Memory B cell (primary cell): ENCODE results near the gene RASSF4.

ENCODE experiments used
- ATAC-seq: fragments of 150-1000 bp; cut with Tn5 transposase; 2 replicates; pipeline ENCODE4 v1.10.0; 2021; ENCODE audit warnings: low read depth, mild to moderate bottlenecking, moderate library complexity
- DNase-seq, 2 donors: peaks; one replicate each; pipeline ENCODE4 v3.0.0; 2022; ENCODE audit warnings: low spot score in 2 of 2
- H3K27ac Mint-ChIP-seq: one replicate; pipeline ENCODE4 v1.8.0; 2022; ENCODE audit warnings: mild to moderate bottlenecking, moderate library complexity, mixed read lengths
- H3K27me3 Mint-ChIP-seq: one replicate; pipeline ENCODE4 v1.8.0; 2022; ENCODE audit warnings: mixed read lengths
- H3K36me3 Mint-ChIP-seq: one replicate; pipeline ENCODE4 v1.8.0; 2022; ENCODE audit warnings: mild to moderate bottlenecking, mixed read lengths
- H3K4me1 Mint-ChIP-seq: one replicate; pipeline ENCODE4 v1.8.0; 2022; ENCODE audit warnings: mixed read lengths
- H3K4me3 Mint-ChIP-seq: one replicate; pipeline ENCODE4 v1.8.0; 2022; ENCODE audit warnings: mild to moderate bottlenecking, moderate library complexity, mixed read lengths
- H3K9me3 Mint-ChIP-seq: one replicate; pipeline ENCODE4 v1.8.0; 2022; ENCODE audit warnings: mixed read lengths

Gene RASSF4

GRCh38 chr10:44933451-44934321, 25.9 kb upstream of the RASSF4 start:
- no peaks in the 10 kb centered on the region for H3K9me3 Mint-ChIP-seq
- H3K27me3 Mint-ChIP-seq: peaks cover 5% of the 10 kb centered on the region
- no peak overlapping the region for H3K27ac Mint-ChIP-seq
- no peaks in the 10 kb centered on the region for H3K36me3 Mint-ChIP-seq
- ATAC-seq (no peak), DNase-seq (no peak)
- no peaks in the 10 kb centered on the region for H3K4me1 Mint-ChIP-seq
- H3K4me3 Mint-ChIP-seq: no peak overlapping the region

DNA sequence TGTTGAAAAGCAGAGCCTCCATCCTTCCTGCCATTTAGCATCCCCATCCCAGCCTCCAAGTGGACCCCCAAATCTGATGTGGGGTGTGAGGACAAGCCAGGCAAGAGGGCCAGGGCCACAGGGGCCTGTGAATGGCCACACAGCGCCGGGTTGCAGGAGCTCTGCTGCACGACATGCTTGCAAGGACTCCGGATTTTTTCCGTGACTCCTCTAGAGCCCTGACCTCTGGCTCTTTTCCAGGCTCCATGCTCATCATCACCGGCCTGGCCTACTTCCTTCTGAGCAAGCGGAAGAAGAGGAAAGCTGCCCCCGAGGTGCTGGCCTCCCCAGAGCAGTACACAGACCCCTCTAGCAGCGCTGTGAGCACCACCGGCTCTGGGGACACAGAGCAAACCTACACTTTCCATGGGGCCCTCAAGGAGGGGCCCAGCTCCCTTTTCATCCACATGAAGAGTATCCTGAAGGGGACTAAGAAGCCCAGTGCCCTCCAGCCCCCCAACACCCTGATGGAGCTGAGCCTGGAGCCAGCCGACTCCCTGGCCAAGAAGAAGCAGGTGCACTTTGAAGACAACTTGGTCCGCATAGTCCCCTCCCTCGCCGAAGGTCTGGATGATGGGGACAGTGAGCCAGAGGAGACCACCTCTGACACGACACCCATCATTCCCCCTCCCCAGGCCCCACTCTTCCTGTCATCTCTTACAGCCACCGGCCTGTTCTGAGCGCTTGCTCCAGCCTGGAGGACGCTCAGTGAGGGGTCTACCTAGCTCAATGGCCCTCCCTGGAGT, 25.0 kb upstream of the RASSF4 start:
- ATAC-seq: no peak
- DNase-seq: no peak
- H3K27ac Mint-ChIP-seq: no peak overlapping the region

DNA sequence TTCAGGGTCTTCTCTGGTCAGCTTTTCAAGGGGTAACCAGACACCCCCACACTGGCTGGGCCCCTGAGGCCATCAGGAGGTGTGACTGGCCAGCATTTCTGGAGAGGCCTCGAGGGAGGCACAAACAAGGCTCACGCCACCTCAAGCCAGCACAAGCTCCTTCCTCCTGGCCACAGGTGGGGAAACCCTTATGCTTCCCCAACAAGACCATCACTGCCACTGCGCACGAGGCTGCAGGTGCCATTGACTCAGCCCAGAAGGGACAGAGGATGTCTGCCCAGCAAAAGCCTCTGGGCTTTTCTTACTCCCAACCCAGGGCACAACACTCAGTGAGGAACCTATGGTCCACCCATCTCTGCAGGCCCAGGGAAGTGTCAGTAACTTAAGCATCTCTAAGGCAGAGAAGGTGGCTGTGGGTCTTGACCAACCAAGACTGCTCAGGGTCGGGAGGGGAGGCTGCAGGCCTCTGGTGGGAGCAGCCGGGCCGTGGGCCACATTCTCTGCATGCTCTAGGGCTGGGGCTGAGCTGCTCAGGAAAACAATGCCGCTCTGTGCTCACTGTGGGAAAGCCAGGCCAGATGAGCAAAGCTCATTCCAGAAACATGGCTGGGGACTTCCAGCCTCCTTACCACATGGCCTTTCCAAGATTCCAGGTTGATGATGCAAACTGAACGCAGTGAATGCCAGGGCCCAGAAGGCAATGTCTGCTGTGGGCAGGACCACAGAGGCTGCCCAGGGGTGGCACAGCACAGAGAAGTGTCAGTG, 24.2 kb upstream of the RASSF4 start:
- no peak overlapping the region for H3K4me3 Mint-ChIP-seq
- H3K4me1 Mint-ChIP-seq: no peaks in the 10 kb centered on the region
- peaks cover 2% of the 10 kb centered on the region for H3K27me3 Mint-ChIP-seq
- no peak for DNase-seq
- H3K9me3 Mint-ChIP-seq: no peaks in the 10 kb centered on the region
- ATAC-seq: no peak
- no peak overlapping the region for H3K27ac Mint-ChIP-seq
- no peaks in the 10 kb centered on the region for H3K36me3 Mint-ChIP-seq

More for the DNA sequence above, 25.0 kb upstream of the RASSF4 start:
- no peaks in the 10 kb centered on the region for H3K36me3 Mint-ChIP-seq
- peaks cover 3% of the 10 kb centered on the region for H3K27me3 Mint-ChIP-seq
- H3K4me1 Mint-ChIP-seq: no peaks in the 10 kb centered on the region
- no peaks in the 10 kb centered on the region for H3K9me3 Mint-ChIP-seq
- H3K4me3 Mint-ChIP-seq: no peak overlapping the region

DNA sequence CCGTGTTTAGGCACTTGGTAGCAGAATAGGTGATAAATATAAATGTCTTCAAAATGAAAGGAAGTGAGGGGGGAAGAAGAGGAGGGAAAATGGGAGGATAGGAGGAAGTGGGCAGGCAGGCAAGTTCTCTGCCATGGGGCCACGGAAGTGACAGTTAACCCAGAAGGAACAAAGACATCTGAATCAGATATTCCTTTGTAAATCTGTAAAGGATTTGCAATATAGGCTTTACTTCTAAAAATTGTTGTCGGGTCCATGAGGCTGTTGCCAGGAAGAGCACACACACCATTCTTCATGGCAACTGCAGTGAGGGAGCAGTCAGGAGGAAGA, 23.7 kb upstream of the RASSF4 start:
- Mint-ChIP-seq H3K9me3 (no peaks in the 10 kb centered on the region), H3K36me3 (no peaks in the 10 kb centered on the region), H3K27me3 (peaks cover 2% of the 10 kb centered on the region), H3K27ac (no peak overlapping the region), H3K4me3 (no peak overlapping the region), H3K4me1 (no peaks in the 10 kb centered on the region)
- DNase-seq (no peak), ATAC-seq (no peak)

DNA sequence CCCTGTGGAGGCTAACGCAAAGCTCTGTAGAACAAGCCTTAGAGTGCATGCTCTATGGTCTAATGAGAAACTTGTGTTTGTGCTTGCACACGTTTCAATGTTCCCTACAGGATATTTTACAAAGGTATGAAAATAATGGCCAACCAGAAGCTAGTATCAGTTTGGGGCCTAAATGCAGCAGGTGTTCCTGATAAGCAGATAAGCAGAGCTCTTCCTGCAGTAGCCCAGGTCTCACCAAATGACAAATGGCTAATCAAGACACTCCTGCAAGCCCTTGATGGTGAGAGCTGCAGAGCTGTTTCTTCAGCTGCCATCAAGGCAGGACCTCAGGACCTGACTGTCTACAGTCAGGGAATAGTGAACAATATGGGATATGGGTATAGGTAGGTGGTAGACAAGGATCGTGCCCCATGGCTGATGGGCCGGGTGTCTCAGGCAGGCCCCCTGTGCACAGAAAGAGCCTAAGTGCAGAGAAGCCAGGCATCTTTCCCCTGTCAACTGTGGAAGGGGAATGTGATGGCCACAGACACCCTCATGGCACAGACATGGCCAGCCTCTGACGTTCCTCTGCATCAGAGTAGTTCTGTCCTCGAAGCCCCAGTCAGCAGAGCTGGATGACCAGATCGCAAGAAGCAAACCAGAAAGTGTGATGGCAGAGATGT, 23.2 kb upstream of the RASSF4 start:
- Mint-ChIP-seq H3K36me3 (no peaks in the 10 kb centered on the region), H3K27me3 (no peaks in the 10 kb centered on the region), H3K27ac (no peak overlapping the region), H3K4me3 (no peak overlapping the region), H3K9me3 (peaks cover under 1% of the 10 kb centered on the region), H3K4me1 (no peaks in the 10 kb centered on the region)
- DNase-seq (no peak), ATAC-seq (no peak)

DNA sequence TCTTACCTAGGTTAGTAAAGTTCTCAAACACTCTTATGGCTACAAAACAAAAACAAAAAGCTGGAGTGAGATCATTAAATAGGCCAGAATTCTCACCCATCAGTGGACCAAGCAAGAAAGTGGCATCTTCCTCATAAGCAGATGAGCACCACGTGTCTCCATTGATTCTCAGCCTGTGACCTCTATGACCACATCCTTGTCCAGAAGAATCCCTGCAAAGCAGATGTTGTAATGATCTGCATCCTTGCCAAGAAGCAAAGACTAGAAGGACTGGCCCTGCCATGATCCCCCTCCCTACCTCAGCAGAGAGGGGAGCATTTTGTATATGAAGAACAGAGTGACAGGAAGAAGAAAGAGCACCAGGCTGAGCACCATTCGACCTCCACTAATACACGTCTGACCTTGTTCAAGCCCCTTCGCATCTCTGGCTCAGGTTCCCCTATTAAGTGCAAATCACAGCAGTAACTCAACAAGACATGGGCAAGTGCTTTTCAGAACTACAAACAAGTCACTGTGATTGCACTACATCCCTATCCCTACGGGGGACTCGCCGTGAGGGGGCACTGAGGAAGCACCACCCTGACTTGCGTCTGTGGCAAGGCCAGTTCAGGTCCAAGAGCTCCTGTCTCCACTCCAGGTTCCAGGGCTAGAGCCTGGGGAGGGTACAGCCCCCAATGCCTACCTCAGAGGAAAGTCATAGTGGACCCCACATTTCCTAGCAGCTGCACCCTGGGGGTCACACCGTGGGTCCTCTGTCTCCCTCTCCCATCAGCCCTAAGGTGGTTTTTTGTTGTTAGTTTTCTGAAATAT, 22.2 kb upstream of the RASSF4 start:
- no peak overlapping the region for H3K4me3 Mint-ChIP-seq
- ATAC-seq (no peak), DNase-seq (no peak)
- H3K36me3 Mint-ChIP-seq: no peaks in the 10 kb centered on the region
- H3K27me3 Mint-ChIP-seq: no peaks in the 10 kb centered on the region
- H3K27ac Mint-ChIP-seq: no peak overlapping the region
- no peaks in the 10 kb centered on the region for H3K4me1 Mint-ChIP-seq
- peaks cover 2% of the 10 kb centered on the region for H3K9me3 Mint-ChIP-seq

DNA sequence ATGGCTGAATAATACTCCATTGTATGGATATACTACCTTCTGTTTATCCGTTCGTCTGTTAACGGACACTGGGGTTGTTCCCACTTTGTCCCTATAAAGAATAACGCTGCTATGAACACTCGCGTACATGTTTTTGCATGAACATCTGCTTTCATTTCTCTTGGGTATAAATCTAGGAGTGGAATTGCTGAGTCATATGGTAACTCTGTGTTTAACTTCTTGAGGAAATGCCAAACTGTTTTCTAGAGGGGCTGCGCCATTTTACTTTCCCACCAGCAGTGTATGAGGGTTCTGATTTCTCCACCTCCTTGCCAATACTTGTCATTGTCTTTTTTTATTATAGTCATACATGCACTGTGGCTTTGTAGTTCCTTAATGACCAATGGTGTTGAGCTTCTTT, 20.6 kb upstream of the RASSF4 start:
- peaks cover 2% of the 10 kb centered on the region for H3K9me3 Mint-ChIP-seq
- no peak for ATAC-seq
- no peak overlapping the region for H3K4me3 Mint-ChIP-seq
- no peaks in the 10 kb centered on the region for H3K36me3 Mint-ChIP-seq
- H3K4me1 Mint-ChIP-seq: no peaks in the 10 kb centered on the region
- DNase-seq: no peak
- H3K27ac Mint-ChIP-seq: no peak overlapping the region
- H3K27me3 Mint-ChIP-seq: no peaks in the 10 kb centered on the region

DNA sequence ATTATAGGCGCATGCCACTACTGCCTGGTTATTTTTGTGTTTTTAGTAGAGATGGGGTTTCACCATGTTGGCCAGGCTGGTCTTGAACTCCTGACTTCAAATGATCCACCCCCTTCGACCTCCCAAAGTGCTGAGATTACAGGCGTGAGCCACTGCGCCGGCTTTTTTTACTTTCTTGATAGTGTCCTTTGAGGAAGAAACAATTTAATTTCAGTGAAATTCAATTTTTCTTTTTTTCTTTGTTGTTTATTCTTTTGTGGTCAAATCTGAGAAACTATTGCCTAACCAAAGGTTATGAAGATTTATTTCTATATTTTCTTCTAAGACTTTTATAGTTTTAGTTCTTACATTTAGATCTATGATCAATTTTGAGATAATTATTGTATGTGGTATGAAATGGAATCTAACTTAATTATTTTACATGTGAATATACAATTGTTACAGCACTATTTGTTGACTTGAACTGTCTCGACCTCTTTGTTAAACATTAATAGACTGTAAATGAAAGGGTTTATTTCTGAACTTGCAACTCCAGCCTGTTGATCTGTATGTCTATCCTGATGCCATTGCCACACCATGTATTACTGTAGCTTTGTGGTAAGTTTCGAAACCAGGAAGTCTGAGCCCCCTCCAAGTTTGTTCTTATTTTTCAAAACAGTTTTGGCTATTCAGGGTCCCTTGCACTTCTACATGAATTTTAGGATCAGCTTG, 19.8 kb upstream of the RASSF4 start:
- Mint-ChIP-seq H3K27me3 (no peaks in the 10 kb centered on the region), H3K9me3 (peaks cover 9% of the 10 kb centered on the region), H3K4me3 (no peak overlapping the region), H3K4me1 (no peaks in the 10 kb centered on the region), H3K36me3 (peaks cover 3% of the 10 kb centered on the region), H3K27ac (no peak overlapping the region)
- DNase-seq (no peak), ATAC-seq (no peak)

DNA sequence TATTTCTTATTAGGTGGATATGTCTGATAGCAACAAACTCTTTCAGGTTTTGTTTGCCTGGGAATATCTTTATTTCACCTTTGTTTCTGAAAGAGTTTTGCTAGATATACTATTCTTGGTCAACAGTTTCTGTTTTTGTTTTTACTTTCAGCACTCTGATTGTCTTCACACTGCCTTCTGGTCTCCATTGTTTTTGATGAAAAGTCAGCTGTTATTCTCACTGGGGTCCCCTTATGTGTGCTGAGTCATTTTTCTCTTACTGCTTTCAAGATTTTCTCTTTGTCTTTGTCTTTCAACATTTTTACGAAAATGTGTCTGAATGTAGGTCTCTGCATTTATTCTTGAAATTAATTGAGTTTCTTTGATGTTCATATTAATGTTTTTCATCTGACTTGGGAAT, 15.2 kb upstream of the RASSF4 start:
- Mint-ChIP-seq H3K36me3 (peaks cover 5% of the 10 kb centered on the region), H3K4me3 (no peak overlapping the region)

DNA sequence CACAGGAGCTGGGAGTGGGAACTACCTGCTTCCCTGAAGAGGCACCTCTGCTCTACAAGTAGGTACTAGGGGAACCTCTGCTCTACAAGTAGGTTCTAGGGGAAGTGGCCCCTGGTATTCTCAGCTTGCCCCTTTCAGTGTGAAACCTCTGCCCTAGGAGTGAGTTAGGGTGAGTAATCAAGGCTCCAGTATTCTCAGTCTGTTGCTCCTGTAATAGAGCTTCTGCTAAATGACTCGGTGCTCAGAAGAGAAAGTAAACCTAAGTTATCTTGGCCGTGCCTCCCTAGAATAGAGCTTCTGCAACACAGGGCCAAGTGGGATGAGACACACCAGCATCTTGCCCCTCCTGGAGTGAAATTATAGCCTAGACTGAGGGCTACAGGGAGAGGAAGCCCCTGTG, 13.4 kb upstream of the RASSF4 start:
- ATAC-seq (no peak), DNase-seq (no peak)
- no peak overlapping the region for H3K27ac Mint-ChIP-seq
- H3K27me3 Mint-ChIP-seq: no peaks in the 10 kb centered on the region
- H3K4me1 Mint-ChIP-seq: peaks cover 32% of the 10 kb centered on the region
- peaks cover 12% of the 10 kb centered on the region for H3K9me3 Mint-ChIP-seq
- peaks cover 5% of the 10 kb centered on the region for H3K36me3 Mint-ChIP-seq
- no peak overlapping the region for H3K4me3 Mint-ChIP-seq

More for the DNA sequence above, 15.2 kb upstream of the RASSF4 start:
- no peak for DNase-seq
- Mint-ChIP-seq H3K27me3 (no peaks in the 10 kb centered on the region), H3K9me3 (peaks cover 12% of the 10 kb centered on the region), H3K4me1 (peaks cover 21% of the 10 kb centered on the region), H3K27ac (no peak overlapping the region)
- no peak for ATAC-seq

DNA sequence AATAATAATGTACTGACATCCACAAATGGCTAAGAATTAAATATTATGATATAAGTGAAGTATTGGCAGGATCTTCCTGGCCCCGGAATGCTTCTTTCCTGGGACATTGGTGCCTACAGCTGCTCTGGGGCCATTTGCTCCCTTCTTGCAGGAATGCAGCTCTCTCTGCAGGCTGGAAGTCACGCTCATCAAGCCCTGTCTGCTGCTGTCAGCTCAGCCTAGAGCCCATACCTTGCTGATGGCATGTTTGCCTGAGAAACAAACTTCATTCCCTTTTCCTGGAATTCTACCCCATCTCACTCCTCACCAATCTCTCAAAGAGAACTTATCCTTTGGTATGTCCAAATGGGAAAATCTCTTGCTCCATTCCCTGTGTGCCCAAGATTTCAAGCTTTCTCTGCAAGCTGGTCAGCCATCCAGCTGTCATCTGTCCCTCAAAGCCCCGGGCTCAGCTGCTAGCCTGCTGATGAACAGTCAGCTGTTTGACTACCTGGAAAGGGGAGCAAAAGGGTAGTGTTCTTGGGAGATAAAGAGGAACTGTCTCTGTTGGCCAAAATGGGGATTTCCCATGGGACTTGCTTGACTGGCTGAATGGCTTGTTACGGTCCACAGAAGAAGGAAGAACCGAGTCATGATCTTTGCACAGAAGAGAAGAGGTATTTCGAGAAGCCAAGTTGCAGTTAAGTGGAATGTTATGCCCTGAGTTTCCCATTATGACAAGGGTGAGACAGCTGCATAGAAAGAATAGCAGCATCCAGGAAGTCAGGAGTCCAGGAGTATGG, 12.0 kb upstream of the RASSF4 start:
- H3K27ac Mint-ChIP-seq: no peak overlapping the region
- H3K4me1 Mint-ChIP-seq: peaks cover 32% of the 10 kb centered on the region
- H3K4me3 Mint-ChIP-seq: peak overlapping the region; percentile 3
- H3K9me3 Mint-ChIP-seq: peaks cover 10% of the 10 kb centered on the region
- H3K27me3 Mint-ChIP-seq: no peaks in the 10 kb centered on the region
- peak in 1 of 2 donors; percentile 22 for DNase-seq
- ATAC-seq: peak; percentile 91
- peaks cover 5% of the 10 kb centered on the region for H3K36me3 Mint-ChIP-seq

GRCh38 chr10:44948642-44949041, 11.0 kb upstream of the RASSF4 start:
- H3K9me3 Mint-ChIP-seq: peaks cover 10% of the 10 kb centered on the region
- ATAC-seq (no peak), DNase-seq (no peak)

More at GRCh38 chr10:44948642-44949041, 11.0 kb upstream of the RASSF4 start:
- no peaks in the 10 kb centered on the region for H3K27me3 Mint-ChIP-seq
- peaks cover 5% of the 10 kb centered on the region for H3K36me3 Mint-ChIP-seq
- peaks cover 32% of the 10 kb centered on the region for H3K4me1 Mint-ChIP-seq
- H3K27ac Mint-ChIP-seq: no peak overlapping the region
- no peak overlapping the region for H3K4me3 Mint-ChIP-seq
